Lower leg skin (tissue), 3 donors: ENCODE data around the gene TXNL4B.

Experiments used
- CTCF ChIP-seq, 3 donors: fragments of 450-650 bp; IDR thresholded peaks; one replicate each; pipeline ENCODE4 v1.5.1; 2016; ENCODE audit warnings: antibody characterized with exemption in 3 of 3, mild to moderate bottlenecking in 3 of 3, moderate library complexity in 2 of 3
- POLR2A ChIP-seq, 2 donors: fragments of 450-650 bp; IDR thresholded peaks; one replicate each; pipeline ENCODE4 v1.6.1; 2016 to 2017; ENCODE audit warnings: antibody characterized with exemption in 2 of 2, mild to moderate bottlenecking in 1 of 2, moderate library complexity in 1 of 2

DNA sequence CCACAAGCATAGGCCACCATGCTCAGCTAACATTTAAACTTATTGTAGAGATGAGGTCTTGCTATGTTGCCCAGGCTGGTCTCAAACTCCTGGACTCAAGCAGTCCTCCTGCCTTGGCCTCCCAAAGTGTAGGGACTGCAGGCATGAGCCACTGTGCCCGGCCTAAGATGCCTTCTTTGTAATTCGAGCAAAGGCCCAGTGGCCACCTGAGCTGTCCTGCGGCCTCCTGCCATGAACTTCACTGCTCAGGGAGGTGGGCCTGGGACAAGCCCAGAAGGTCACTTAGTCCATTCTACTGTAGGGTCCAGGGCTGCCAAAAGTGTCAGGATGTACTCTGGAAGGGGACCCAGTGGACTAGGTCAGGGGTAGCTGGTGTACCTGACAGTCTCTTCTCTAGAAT lies 30.7 kb upstream of the TXNL4B start:
- TF ChIP-seq POLR2A (IDR thresholded peaks at IDR 0.05): no peak
- TF ChIP-seq CTCF (IDR thresholded peaks at IDR 0.05): no peak
